PC-3 (cell line): Measurements from ENCODE around the gene POLR2E. TPM values are rescaled to one million over a fixed set of nuclear protein-coding genes. Genes with fewer than 3 reads are reported as not detected.

Experiments used
- ATAC-seq: fragments of 200-7000 bp; cut with Tn5 transposase; 2 replicates; pipeline ENCODE4 v1.9.1; 2020; ENCODE audit warnings: mild to moderate bottlenecking, moderate library complexity
- BruUV-seq: library from RNA; stranded (reverse); fragments of 400-500 nt; replicated peaks from 2 replicates; lab custom pipeline; 2021; lab: Mats Ljungman, UMichigan
- CTCF ChIA-PET: fragments of 300-600 bp; sonication (Branson Sonifier 250); formaldehyde crosslinking; loops from one replicate; lab custom pipeline; 2022; ENCODE audit warnings: antibody characterized with exemption; lab: Charles Lee
- POLR2A ChIA-PET: fragments of 300-600 bp; sonication (Branson Sonifier 250); formaldehyde crosslinking; loops from one replicate; lab custom pipeline; 2022; ENCODE audit warnings: antibody characterized with exemption; ENCODE audit not compliant: unreplicated experiment; lab: Charles Lee
- DNase-seq: peaks from one replicate; pipeline ENCODE4 v3.0.0-alpha.2; 2015
- H2AFZ ChIP-seq: fragments of 300-600 bp; sonication (generic); 2 replicates; pipeline ENCODE4 v1.6.0; 2016; ENCODE audit warnings: antibody characterized with exemption, low read length
- H3F3A ChIP-seq: fragments of 300-600 bp; sonication (generic); one replicate; pipeline ENCODE4 v1.6.0; 2017; ENCODE audit warnings: antibody characterized with exemption, low read length, control low read depth, mild to moderate bottlenecking; ENCODE audit not compliant: unreplicated experiment
- H3K27ac ChIP-seq: fragments of 300-600 bp; sonication (generic); 2 replicates; pipeline ENCODE4 v1.5.1; 2016; ENCODE audit warnings: mild to moderate bottlenecking, low read length
- H3K27me3 ChIP-seq: fragments of 300-600 bp; sonication (generic); 2 replicates; pipeline ENCODE4 v1.6.1; 2016; ENCODE audit warnings: low read length, mixed read lengths
- H3K36me3 ChIP-seq: fragments of 300-600 bp; sonication (generic); 2 replicates; pipeline ENCODE4 v1.6.1; 2016; ENCODE audit warnings: low read depth, mixed run types, low read length, mixed read lengths
- H3K4me1 ChIP-seq: fragments of 300-600 bp; sonication (generic); 2 replicates; pipeline ENCODE4 v1.5.1; 2016; ENCODE audit warnings: low read length; ENCODE audit not compliant: insufficient read depth
- H3K4me2 ChIP-seq: fragments of 300-600 bp; sonication (generic); 2 replicates; pipeline ENCODE4 v1.6.0; 2016; ENCODE audit warnings: low read length
- H3K4me3 ChIP-seq: fragments of 300-600 bp; sonication (generic); 2 replicates; pipeline ENCODE4 v1.5.1; 2016; ENCODE audit warnings: mild to moderate bottlenecking, low read length, mixed read lengths
- H3K79me2 ChIP-seq: fragments of 300-600 bp; sonication (generic); 2 replicates; pipeline ENCODE4 v1.6.1; 2017; ENCODE audit warnings: low read length, mixed read lengths
- H3K9ac ChIP-seq: fragments of 300-600 bp; sonication (generic); 2 replicates; pipeline ENCODE4 v1.6.0; 2016; ENCODE audit warnings: mild to moderate bottlenecking, low read length
- H3K9me2 ChIP-seq: fragments of 300-600 bp; sonication (generic); replicated peaks from 2 replicates; pipeline ENCODE4 v1.6.1; 2016; ENCODE audit warnings: mixed run types, low read length, mixed read lengths
- H3K9me3 ChIP-seq: fragments of 300-600 bp; sonication (generic); 2 replicates; pipeline ENCODE4 v1.6.1; 2016; ENCODE audit warnings: low read length, mixed read lengths
- H4K20me1 ChIP-seq: fragments of 300-600 bp; sonication (generic); 2 replicates; pipeline ENCODE4 v1.6.1; 2016; ENCODE audit warnings: low read length, mixed read lengths
- EZH2 ChIP-seq: fragments of 300-600 bp; sonication (generic); IDR thresholded peaks from one replicate; pipeline ENCODE4 v1.6.1; 2017; ENCODE audit warnings: antibody characterized with exemption, mild to moderate bottlenecking, low read length; ENCODE audit not compliant: unreplicated experiment
- EZH2phosphoT487 ChIP-seq: fragments of 300-600 bp; sonication (generic); IDR thresholded peaks from 2 replicates; pipeline ENCODE4 v1.6.1; 2018; ENCODE audit warnings: mild to moderate bottlenecking, antibody characterized with exemption, low read length, borderline replicate concordance
- intact Hi-C: fragments of 100-400 bp; cut with micrococcal nuclease; formaldehyde crosslinking; loops from 2 replicates; pipeline ENCODE4 v1.9.0; 2023
- total RNA-seq: library from RNA; depleted of rRNA; stranded (reverse); fragments of >200 nt; gene quantifications from 2 replicates; pipeline ENCODE4 v1.2.3, GENCODE V29; 2014
- TF ChIP-seq, protein P1 (sequence below): fragments of 300-600 bp; sonication (generic); conservative IDR thresholded peaks from 2 replicates; pipeline ENCODE4 v1.5.1; 2017; ENCODE audit warnings: antibody characterized with exemption, low read depth, mild to moderate bottlenecking, low read length

The POLR2E gene
- total RNA-seq, 1 experiment from 2014 or later = 375 TPM

DNA sequence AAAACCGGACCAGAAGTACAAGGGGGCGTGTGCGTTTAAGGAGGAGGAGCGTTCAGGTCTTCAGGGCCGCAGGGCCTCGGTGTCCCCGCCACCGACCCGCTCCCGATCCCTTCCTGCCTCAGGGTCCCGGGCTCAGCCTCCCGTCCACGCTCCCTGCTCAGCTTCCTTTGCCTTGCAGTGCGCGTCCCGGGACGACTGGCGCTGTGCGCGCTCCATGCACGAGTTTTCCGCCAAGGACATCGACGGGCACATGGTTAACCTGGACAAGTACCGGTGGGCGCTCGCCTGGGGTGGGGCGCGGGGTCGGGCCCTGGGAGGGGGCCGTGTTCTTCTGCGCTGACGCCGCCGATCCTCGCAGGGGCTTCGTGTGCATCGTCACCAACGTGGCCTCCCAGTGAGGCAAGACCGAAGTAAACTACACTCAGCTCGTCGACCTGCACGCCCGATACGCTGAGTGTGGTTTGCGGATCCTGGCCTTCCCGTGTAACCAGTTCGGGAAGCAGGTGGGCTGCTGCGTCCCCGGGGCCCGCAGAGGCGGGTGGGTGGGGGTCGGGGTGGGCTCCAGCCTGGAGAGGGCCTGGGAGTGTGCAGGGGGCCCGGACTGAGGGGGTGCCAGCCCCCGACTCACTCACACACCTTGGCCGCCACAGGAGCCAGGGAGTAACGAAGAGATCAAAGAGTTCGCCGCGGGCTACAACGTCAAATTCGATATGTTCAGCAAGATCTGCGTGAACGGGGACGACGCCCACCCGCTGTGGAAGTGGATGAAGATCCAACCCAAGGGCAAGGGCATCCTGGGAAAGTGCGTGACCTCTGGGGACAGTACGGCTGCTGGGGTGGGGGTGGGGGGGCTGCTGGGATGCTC lies 10.1 kb upstream of the POLR2E start:
- no peak for TF ChIP-seq EZH2
- TF ChIP-seq, protein P1, sequence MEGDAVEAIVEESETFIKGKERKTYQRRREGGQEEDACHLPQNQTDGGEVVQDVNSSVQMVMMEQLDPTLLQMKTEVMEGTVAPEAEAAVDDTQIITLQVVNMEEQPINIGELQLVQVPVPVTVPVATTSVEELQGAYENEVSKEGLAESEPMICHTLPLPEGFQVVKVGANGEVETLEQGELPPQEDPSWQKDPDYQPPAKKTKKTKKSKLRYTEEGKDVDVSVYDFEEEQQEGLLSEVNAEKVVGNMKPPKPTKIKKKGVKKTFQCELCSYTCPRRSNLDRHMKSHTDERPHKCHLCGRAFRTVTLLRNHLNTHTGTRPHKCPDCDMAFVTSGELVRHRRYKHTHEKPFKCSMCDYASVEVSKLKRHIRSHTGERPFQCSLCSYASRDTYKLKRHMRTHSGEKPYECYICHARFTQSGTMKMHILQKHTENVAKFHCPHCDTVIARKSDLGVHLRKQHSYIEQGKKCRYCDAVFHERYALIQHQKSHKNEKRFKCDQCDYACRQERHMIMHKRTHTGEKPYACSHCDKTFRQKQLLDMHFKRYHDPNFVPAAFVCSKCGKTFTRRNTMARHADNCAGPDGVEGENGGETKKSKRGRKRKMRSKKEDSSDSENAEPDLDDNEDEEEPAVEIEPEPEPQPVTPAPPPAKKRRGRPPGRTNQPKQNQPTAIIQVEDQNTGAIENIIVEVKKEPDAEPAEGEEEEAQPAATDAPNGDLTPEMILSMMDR = no peak
- TF ChIP-seq EZH2phosphoT487 = no peak

DNA sequence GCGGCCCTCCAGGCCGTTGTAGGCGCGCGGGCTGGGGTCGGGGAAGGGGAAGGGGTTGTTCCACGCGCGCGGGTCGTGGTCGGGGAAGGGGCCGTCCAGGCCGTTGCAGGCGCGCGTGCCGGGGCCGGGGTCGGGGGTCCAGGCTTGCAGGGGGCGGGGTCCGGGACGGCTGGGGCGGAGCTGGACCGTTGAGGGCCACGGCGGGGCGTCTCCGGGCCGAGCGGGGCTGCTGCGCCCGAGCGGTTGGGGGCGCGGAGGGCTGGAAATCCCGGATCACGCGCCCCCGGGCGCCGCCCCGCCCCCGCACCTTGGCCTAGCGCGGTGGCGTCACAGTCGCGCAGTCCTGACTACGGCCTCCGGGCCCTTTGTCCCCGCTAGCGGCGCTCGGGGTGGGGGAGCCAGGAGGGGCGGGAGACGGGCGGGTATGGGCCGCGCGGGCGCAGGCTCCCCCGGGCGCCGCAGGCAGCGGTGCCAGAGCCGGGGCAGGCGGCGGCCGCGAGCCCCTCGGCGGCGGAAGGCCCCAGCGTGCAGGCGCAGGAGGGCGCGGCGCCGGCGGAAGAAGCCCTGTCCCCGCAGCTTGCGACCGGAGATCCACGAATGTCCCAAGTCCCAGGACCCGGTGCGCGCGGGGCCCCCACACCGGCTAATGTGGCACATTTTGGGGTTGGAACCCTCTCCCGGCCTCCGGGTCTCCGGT lies 9.3 kb upstream of the POLR2E start:
- POLR2A ChIA-PET = interaction anchor here (0.6 kb wide), 1 partner anchor 25 kb away, joined by 4 read pairs; no protein-coding TSS in a partner anchor
- peak; percentile 70 for DNase-seq

More for the DNA sequence above, 10.1 kb upstream of the POLR2E start:
- Histone ChIP-seq H4K20me1 (peaks cover 3% of the 10 kb centered on the region; the same call in 1 of the 2 replicates), H2AFZ (no peak overlapping the region), H3K4me1 (peaks cover 25% of the 10 kb centered on the region), H3K27me3 (no peaks in the 10 kb centered on the region), H3K27ac (peak overlapping the region; percentile 77), H3K9ac (peak overlapping the region; percentile 83), H3F3A (peaks cover 4% of the 10 kb centered on the region), H3K4me2 (peak overlapping the region; percentile 90), H3K9me3 (no peaks in the 10 kb centered on the region), H3K4me3 (peak overlapping the region; percentile 77), H3K9me2 (no peaks in the 10 kb centered on the region), H3K79me2 (peaks cover 6% of the 10 kb centered on the region; the same call in 1 of the 2 replicates), H3K36me3 (no peaks in the 10 kb centered on the region; the same call in 1 of the 2 replicates)
- ChIA-PET POLR2A (no interaction called here), CTCF (no interaction called here)
- BruUV-seq = TSS peak; percentile 39
- intact Hi-C loops = loop anchor here (10.0 kb wide), 1 partner anchor 70 kb away; the partner anchor contains the start of gene SBNO2
- no peak for ATAC-seq
- peak; percentile 39 for DNase-seq

More for the DNA sequence above, 9.3 kb upstream of the POLR2E start:
- intact Hi-C loops = loop anchor here (5.0 to 10.0 kb wide), 3 partner anchors 37 to 77 kb away; partner anchors contain the start of genes ARHGAP45, CNN2 and SBNO2
- Histone ChIP-seq H3K4me3 (peak overlapping the region; percentile 77), H3K4me2 (peak overlapping the region; percentile 90), H3K9me2 (no peaks in the 10 kb centered on the region), H3K27ac (peak overlapping the region; percentile 77), H3K9me3 (no peaks in the 10 kb centered on the region), H4K20me1 (peaks cover 3% of the 10 kb centered on the region; the same call in 1 of the 2 replicates), H3K36me3 (no peaks in the 10 kb centered on the region; the same call in 1 of the 2 replicates), H3K27me3 (no peaks in the 10 kb centered on the region), H2AFZ (no peak overlapping the region), H3K4me1 (peaks cover 25% of the 10 kb centered on the region), H3K9ac (peak overlapping the region; percentile 83), H3F3A (peaks cover 4% of the 10 kb centered on the region), H3K79me2 (peaks cover 6% of the 10 kb centered on the region; the same call in 1 of the 2 replicates)
- CTCF ChIA-PET = interaction anchor here (0.6 kb wide), 2 partner anchors 9 to 62 kb away, joined by 3 to 5 read pairs; no protein-coding TSS in a partner anchor
- TF ChIP-seq EZH2 (no peak), EZH2phosphoT487 (no peak)
- TF ChIP-seq, protein P1 = no peak
- ATAC-seq = peak; percentile 21
- no TSS peak for BruUV-seq
